Kidney (tissue), 14 donors: Measurements from ENCODE around the gene KXD1. TPM values are rescaled to one million over a fixed set of nuclear protein-coding genes. Genes with fewer than 3 reads are reported as not detected.
"Not testable (repeated sequence)": the region's sequence is repeated elsewhere in the genome, so short reads cannot be mapped to it uniquely, and the experiment has no call there.

Experiments
- DNase-seq, 5 donors: peaks; one replicate each; pipeline ENCODE4 v3.0.0-alpha.2; 2013 to 2020
- FAIRE-seq: peaks from 2 replicates; lab custom pipeline; 2012; peaks lifted over from hg19 to GRCh38; lab: Jason Lieb, UNC
- H3K27ac ChIP-seq, 2 donors: one replicate each; pipeline ENCODE4 v1.7.0; 2013; ENCODE audit warnings: low read depth in 2 of 2, low read length in 2 of 2, inconsistent platforms in 1 of 2
- H3K27me3 ChIP-seq: one replicate; pipeline ENCODE4 v1.7.1; 2013; ENCODE audit warnings: low read length, inconsistent platforms; ENCODE audit not compliant: control insufficient read depth, insufficient read depth
- H3K36me3 ChIP-seq, 3 donors: one replicate each; pipeline versions ENCODE4 v1.7.0 to v1.7.1; 2013; ENCODE audit warnings: low read length in 3 of 3, control low read depth in 1 of 3, inconsistent platforms in 1 of 3; ENCODE audit not compliant: insufficient read depth in 3 of 3, control insufficient read depth in 2 of 3
- H3K4me1 ChIP-seq, 3 donors: one replicate each; pipeline versions ENCODE4 v1.7.0 to v1.7.1; 2013; ENCODE audit warnings: low read length in 3 of 3, inconsistent platforms in 1 of 3, low read depth in 1 of 3; ENCODE audit not compliant: control insufficient read depth in 2 of 3, insufficient read depth in 2 of 3
- H3K4me3 ChIP-seq, 3 donors: one replicate each; pipeline versions ENCODE4 v1.7.0 to v1.8.1; 2013; ENCODE audit warnings: low read length in 3 of 3, control low read depth in 1 of 3, inconsistent platforms in 1 of 3
- H3K9ac ChIP-seq, 3 donors: one replicate each; pipeline versions ENCODE4 v1.7.0 to v1.7.1; 2013; ENCODE audit warnings: low read length in 3 of 3, control low read depth in 1 of 3, inconsistent platforms in 1 of 3
- H3K9me3 ChIP-seq, 3 donors: one replicate each; pipeline versions ENCODE4 v1.7.0 to v1.7.1; 2013; ENCODE audit warnings: low read length in 3 of 3, control low read depth in 1 of 3, inconsistent platforms in 1 of 3; ENCODE audit not compliant: control insufficient read depth in 2 of 3, insufficient read depth in 1 of 3
- CTCF ChIP-seq: IDR thresholded peaks from 3 replicates; pipeline ENCODE4 v1.5.1; 2012; ENCODE audit warnings: mild to moderate bottlenecking, moderate library complexity, borderline replicate concordance; ENCODE audit not compliant: insufficient read depth; ENCODE audit errors: extremely low read depth
- intact Hi-C: fragments of 100-400 bp; cut with DNase I; formaldehyde crosslinking; loops from one replicate; pipeline ENCODE4 v1.11.1; 2022
- polyA plus RNA-seq: library from polyadenylated mRNA; stranded (reverse); fragments of 350-450 nt; fragmentation: Illumina TruSeq; extraction: RNeasy Lipid Tissue Mini Kit (QIAGEN cat#74804); gene quantifications from one replicate; pipeline ENCODE4 v1.2.3, GENCODE V29; 2014; ENCODE audit warnings: low read depth, low replicate concordance; ENCODE audit not compliant: insufficient read depth
- total RNA-seq: library from RNA; stranded (reverse); fragmentation: NEBNext Ultra II Directional; extraction: Animal tissue kit (Norgen Biotek cat#: 25700); gene quantifications from one replicate; pipeline ENCODE4 v1.2.1, GENCODE V29; 2021
- donor health status: control.
- donor health status: control.
- donor health status: control.
- donor health status: control.
- donor health status: control.
- donor health status: DM: yes; HTN: yes; CAD: no.
- donor health status: Normal renal cell carcinoma (clear cell type).

The KXD1 gene
- total and polyA plus RNA-seq, 2 donors from 2014 or later, result 56.3 to 69.9 TPM

GRCh38 chr19:18589380-18590272 is 32.0 kb downstream of the KXD1 start:
- peak overlapping the region in 1 of 3 donors; percentile 78 for H3K9ac ChIP-seq
- peak overlapping the region; percentile 66 to 73 (median 71) for H3K4me3 ChIP-seq
- H3K27ac ChIP-seq, result peak overlapping the region; percentile 68 to 87
- H3K4me1 ChIP-seq, result peaks cover 0 to 16% (median 0%) of the 10 kb centered on the region in 3 donors
- no peaks in the 10 kb centered on the region for H3K27me3 ChIP-seq
- DNase-seq, result peak; percentile 80 to 92 (median 88)
- no peak for FAIRE-seq
- peak; percentile 22 for TF ChIP-seq CTCF
- intact Hi-C loops, result loop anchor here (10.0 kb wide), 1 partner anchor 255 kb away; no protein-coding TSS in a partner anchor
- H3K9me3 ChIP-seq, result no peaks in the 10 kb centered on the region
- peaks cover 0 to 3% (median 2%) of the 10 kb centered on the region in 3 donors for H3K36me3 ChIP-seq

GRCh38 chr19:18590273-18591272 is 32.9 kb downstream of the KXD1 start:
- H3K27ac ChIP-seq, result no peak overlapping the region
- DNase-seq, result peak; percentile 82 to 96 (median 94)
- H3K27me3 ChIP-seq, result peaks cover 2% of the 10 kb centered on the region
- intact Hi-C loops, result loop anchor here (10.0 kb wide), 1 partner anchor 254 kb away; no protein-coding TSS in a partner anchor
- peak overlapping the region in 1 of 3 donors; percentile 21 for H3K4me3 ChIP-seq
- H3K9ac ChIP-seq, result no peak overlapping the region
- H3K4me1 ChIP-seq, result peaks cover 0 to 19% (median 0%) of the 10 kb centered on the region in 3 donors
- no peaks in the 10 kb centered on the region for H3K9me3 ChIP-seq
- no peak for TF ChIP-seq CTCF
- H3K36me3 ChIP-seq, result peaks cover 0 to 3% (median 2%) of the 10 kb centered on the region in 3 donors
- FAIRE-seq, result no peak

- intact Hi-C loops, result loop anchor here (10.0 kb wide), 1 partner anchor 253 kb away; no protein-coding TSS in a partner anchor
- no peak for FAIRE-seq
These were observed 34.2 kb downstream of the KXD1 start for GRCh38 chr19:18591735-18592385.

GRCh38 chr19:18592732-18593131 is 35.1 kb downstream of the KXD1 start:
- not testable (repeated sequence) for H3K27me3 ChIP-seq, H3K36me3 ChIP-seq, DNase-seq, FAIRE-seq, H3K27ac ChIP-seq, H3K4me3 ChIP-seq, H3K9ac ChIP-seq, H3K9me3 ChIP-seq
- H3K4me1 ChIP-seq, result peaks cover 0 to 19% (median 0%) of the 10 kb centered on the region in 3 donors
- intact Hi-C loops, result loop anchor here (10.0 kb wide), 1 partner anchor 252 kb away; no protein-coding TSS in a partner anchor

More at GRCh38 chr19:18591735-18592385, 34.2 kb downstream of the KXD1 start:
- Histone ChIP-seq H3K36me3 (peaks cover 0 to 3% (median 2%) of the 10 kb centered on the region in 3 donors), H3K4me3 (no peak overlapping the region), H3K27ac (no peak overlapping the region), H3K4me1 (peaks cover 0 to 19% (median 0%) of the 10 kb centered on the region in 3 donors), H3K9ac (no peak overlapping the region), H3K9me3 (no peaks in the 10 kb centered on the region), H3K27me3 (peaks cover 2% of the 10 kb centered on the region)
- TF ChIP-seq CTCF, result no peak
- DNase-seq, result peak in 1 of 5 donors; percentile 28
